GM19324 (cell line): Measurements from ENCODE around the gene RNASE2.
A peak's percentile ranks its signal among the peaks of the same experiment; 100 is the strongest.
"Not testable (repeated sequence)": the region's sequence is repeated elsewhere in the genome, so short reads cannot be mapped to it uniquely, and the experiment has no call there.

Experiments used
- ATAC-seq: cut with Tn5 transposase; IDR thresholded peaks from one replicate; pipeline ENCODE4 v1.9.1; 2021; ENCODE audit warnings: mild to moderate bottlenecking, moderate library complexity; ENCODE audit not compliant: unreplicated experiment, low FRiP score

The RNASE2 gene

GRCh38 chr14:20954736-20955537, at the start of gene RNASE2:
TSS of gene RNASE2 (plus strand) at chr14:20955487. CDS start at chr14:20955772, 285 bp downstream.
- ATAC-seq: not testable (repeated sequence)

GRCh38 chr14:20905676-20906075, 49.6 kb upstream of the RNASE2 start:
- ATAC-seq: no peak

- ATAC-seq: no peak
These were observed 48.1 kb upstream of the RNASE2 start for GRCh38 chr14:20907214-20907613.

DNA sequence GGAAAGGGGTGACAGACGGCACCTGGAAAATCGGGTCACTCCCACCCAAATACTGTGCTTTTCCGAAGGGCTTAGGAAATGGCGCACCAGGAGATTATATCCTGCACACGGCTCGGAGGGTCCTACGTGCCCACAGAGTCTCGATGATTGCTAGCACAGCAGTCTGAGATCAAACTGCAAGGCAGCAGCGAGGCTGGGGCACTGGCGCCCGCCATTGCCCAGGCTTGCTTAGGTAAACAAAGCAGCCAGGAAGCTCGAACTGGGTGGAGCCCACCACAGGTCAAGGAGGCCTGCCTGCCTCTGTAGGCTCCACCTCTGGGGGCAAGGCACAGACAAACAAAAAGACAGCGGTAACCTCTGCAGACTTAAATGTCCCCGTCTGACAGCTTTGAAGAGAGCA, 44.5 kb upstream of the RNASE2 start:
- ATAC-seq: not testable (repeated sequence)

DNA sequence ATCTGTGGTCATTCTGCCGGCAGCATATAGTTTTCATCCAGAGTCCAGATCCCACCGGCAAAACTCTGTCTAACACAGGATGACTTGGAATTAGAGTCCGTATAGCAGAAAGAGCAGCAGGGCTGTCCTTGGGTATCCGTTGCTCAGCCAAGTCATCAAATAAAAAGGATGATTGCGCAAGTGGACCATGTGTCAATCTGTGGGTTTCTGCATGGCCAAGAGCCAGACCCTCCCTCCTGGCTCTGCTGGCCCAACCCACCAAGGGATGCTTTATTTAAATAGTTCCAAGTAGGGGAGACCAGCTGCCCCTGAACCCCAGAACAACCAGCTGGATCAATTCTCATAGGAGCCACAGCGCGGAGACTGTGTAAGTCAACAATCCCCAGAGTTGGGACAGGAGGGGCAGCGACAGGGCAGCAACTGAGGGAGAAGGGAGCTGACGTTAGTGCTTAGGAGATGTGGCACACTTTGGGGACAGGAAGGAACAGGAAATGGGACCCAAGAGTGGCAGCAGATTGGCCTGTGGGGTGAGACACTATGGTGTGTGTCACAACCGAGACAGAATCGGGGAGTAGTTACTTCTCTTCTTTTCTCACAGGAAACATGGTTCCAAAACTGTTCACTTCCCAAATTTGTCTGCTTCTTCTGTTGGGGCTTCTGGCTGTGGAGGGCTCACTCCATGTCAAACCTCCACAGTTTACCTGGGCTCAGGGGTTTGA, 36.1 kb upstream of the RNASE2 start:
- not testable (repeated sequence) for ATAC-seq

DNA sequence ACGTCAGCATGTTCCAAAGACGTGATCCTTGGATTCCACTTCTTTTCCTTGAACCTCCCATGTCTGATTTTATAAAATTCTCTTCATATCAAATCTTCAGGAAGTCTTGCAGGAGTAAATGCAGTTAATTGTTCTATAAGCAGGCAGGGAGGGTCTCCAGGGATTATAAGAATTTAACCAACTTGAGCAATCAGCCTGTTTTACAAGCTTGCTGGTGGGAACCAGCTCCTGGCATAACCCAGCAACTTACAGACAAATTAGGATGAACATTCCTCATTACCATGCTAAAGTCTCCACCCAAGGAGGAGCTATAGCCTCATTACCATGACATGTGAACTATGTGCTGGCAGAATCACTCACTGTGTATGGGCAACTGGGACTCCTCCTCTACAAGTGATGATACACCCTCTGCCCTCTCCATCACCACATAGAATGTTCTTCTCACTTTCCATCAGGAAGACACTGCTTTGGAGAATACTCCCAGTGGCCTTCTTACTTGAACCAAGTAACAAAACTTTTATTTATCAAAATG, 31.5 kb upstream of the RNASE2 start:
- ATAC-seq: not testable (repeated sequence)

DNA sequence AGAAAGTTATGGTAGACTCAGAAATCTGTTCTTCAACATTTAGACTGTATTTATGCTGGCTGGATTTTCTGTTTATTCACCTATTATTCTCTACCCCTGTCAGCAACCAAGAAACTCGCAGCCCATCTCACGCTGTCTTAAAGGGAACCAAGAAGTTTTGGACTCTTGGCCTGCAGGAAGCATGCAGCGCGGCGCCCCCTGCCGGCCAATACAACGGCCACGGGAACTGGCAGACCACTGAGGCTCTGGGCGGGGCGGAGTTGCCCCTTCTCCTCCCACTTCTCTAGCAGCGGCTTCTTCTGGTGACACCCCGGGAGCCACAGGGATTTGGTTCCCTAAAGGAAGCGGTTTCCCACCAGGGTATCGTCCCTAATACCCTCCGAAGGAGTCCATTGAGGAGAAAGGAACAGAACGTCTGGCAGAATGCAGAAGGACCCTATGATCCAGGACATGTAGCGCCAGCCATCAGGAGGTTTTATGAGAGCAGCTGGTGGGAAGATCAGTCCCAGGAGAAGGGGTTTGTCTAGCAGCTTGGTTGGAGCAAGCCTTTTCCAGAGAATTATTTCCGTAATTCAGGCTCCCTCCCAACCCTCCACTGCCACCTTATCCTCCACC, 21.0 kb upstream of the RNASE2 start:
- ATAC-seq: no peak

GRCh38 chr14:20935303-20935984, 19.8 kb upstream of the RNASE2 start:
- ATAC-seq: no peak

DNA sequence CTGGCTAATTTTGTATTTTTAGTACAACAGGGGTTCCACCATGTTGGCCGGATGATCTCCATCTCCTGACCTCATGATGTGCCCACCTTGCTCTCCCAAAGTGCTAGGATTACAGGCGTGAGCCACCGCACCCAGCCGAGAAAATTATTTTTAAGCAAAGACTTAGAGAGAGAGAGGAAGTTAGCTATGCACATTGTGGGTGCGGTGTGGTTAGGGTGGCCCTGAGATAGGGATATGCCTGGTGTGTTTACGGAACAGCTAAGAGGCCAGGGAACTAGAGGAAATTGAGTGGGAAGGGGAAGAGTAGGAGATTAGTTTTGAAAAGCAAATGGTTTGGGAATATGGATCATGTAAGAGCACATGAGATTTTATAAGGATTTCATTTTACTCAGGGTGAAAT, 10.1 kb upstream of the RNASE2 start:
- not testable (repeated sequence) for ATAC-seq

DNA sequence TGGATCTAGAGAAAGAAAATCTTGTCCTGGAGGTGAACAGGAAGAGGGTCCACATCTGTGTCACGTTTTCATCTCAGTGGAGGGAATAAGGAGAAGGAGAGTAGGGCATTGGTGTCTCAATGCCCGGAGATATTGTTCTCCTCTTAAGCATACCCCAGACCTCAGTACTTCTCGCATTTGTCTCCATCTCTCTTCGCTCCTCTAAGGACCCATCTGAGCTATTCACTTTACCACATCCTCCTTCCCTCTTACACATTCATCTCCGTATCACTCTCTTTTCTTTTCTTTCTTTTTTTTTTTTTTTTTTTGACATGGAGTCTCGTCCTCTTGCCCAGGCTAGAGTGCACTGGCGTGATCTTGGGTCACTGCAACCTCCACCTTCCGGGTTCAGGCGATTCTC, 8.6 kb upstream of the RNASE2 start:
- not testable (repeated sequence) for ATAC-seq

DNA sequence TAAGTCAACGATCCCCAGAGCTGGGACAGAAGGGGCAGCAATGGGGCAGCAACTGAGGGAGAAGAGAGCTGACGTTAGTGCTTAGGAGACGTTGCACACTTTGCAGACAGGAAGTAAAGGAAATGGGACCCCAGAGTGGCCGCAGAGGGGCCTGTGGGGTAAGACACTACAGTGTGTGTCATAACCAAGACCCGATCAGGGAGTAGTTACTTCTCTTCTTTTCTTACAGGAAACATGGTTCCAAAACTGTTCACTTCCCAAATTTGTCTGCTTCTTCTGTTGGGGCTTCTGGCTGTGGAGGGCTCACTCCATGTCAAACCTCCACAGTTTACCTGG, 219 bp downstream of the RNASE2 start:
- ATAC-seq: not testable (repeated sequence)

- ATAC-seq: no peak
These were observed 1.2 kb downstream of the RNASE2 start for GRCh38 chr14:20956376-20956976.

DNA sequence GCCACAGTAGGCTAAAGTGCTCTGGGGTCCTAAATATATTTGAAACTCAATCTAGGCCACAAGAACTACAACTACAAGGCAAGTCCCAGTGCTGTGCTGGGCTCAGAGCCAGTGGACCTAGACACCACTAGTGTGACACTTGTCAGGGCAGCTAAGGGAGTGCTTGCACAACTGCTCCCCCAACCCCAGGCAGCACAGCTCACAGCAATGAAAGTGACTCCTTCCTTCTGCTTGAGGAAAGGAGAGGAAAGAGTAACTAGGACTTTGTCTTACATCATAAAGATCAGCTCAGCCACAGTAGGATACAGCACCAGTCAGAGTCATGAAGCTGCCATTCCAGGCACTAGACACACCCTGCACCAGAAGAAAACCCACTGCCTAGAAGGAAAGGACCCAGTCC, 3.7 kb downstream of the RNASE2 start:
- not testable (repeated sequence) for ATAC-seq

GRCh38 chr14:20969336-20969735, 14.0 kb downstream of the RNASE2 start:
- no peak for ATAC-seq

DNA sequence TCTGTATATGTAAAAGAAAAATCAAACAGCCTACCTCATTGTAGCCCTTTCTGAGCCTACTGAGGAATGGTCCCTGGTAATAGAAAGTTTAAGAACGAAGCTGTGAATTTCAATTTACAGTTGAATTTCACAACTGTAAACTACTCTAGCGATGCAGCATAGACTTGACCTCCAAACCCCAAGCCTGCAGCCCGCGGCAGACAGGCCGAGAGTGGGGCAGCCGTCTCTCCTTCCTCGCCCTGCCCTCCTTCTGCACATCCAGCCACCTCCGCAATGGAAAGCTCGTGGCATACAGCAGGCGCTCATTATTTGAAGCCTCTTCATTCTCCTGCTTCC, 15.3 kb downstream of the RNASE2 start:
- ATAC-seq: no peak

- ATAC-seq: peak; percentile 93
These were observed 15.9 kb downstream of the RNASE2 start for GRCh38 chr14:20970983-20971704.

DNA sequence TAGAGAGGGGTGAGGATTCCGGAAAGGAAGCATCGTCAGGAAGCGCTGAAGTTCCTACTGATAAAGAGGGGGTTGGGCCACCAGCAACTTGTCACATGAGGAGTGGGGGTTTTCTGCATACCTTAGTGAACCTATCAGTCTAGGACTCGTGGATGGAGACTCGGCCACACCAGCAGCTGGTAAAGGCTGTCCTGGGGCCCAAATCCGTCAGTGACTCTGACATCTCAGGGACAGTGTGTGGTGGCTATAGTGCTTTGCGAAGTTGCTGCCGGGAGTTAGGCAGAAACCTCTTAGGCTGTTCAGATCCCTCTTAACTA, 16.4 kb downstream of the RNASE2 start:
- ATAC-seq: no peak

GRCh38 chr14:20973501-20973900, 18.2 kb downstream of the RNASE2 start:
- no peak for ATAC-seq

GRCh38 chr14:20976291-20976690, 21.0 kb downstream of the RNASE2 start:
- no peak for ATAC-seq

GRCh38 chr14:20978687-20979086, 23.4 kb downstream of the RNASE2 start:
- ATAC-seq: no peak
